Stimulated activated CD4-positive, alpha-beta T cell treated with anti-CD3 and anti-CD28 coated beads, Interleukin-2, amount 100 ng/mL, for 4 hours (primary cell): ENCODE data around the gene ATOSB.
A peak's percentile ranks its signal among the peaks of the same experiment; 100 is the strongest.
"Not testable (repeated sequence)": the region's sequence is repeated elsewhere in the genome, so short reads cannot be mapped to it uniquely, and the experiment has no call there.

Source experiments
- DNase-seq: peaks from one replicate; pipeline ENCODE4 v3.0.0-alpha.2; 2020; ENCODE audit warnings: low read depth

ATOSB gene, protein sequence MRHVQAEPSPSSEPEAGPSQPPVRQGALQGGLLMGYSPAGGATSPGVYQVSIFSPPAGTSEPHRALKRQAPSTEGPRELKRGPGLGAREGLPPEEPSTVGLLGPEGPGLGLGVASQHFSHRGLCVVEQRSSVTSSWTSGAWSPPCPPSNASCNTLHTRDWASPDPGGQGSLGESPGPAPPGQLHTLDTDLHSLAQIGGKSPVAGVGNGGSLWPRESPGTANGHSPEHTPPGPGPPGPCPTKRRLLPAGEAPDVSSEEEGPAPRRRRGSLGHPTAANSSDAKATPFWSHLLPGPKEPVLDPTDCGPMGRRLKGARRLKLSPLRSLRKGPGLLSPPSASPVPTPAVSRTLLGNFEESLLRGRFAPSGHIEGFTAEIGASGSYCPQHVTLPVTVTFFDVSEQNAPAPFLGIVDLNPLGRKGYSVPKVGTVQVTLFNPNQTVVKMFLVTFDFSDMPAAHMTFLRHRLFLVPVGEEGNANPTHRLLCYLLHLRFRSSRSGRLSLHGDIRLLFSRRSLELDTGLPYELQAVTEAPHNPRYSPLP

DNA sequence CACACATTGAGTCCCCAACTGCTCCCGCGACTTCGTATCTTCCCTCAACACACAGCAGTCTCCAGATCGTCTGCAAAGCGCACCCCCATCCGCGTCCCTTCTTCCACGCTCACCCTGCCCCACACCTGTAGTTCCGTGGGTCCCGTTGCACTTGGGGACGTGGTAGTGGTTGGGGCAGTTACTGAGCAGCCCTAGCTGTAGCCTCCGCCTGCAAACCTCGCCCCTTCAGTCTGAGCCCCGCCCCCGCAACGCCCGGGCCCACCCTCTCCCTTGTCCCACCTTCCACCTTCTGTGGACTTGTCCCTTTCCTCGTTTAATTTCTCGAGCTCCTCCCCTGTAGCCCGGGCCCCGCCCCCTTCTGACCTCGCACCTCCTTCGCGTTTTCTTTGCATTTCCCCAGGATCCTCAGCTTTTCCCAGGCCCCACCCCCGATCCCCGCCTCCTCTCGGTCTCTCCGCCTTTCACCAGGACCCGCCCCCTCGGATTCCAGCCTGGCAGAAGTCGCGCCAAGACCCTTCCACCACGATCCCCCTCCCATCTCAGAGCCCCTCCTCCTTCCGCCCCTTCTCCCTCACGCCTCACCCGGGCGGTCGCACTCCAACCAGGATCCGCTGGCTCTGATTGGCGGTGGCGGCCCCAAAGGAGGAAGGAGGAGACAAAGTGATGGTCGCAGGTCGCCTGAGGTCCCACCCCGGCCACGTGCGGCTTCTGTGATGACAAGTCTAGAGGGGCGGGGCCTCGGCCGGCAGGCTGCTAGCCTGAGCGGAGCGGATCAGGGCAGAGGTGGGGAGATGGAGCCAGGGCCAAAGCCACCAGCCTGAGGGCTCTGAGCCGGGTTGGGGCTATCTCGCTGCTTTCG, at the start of gene ATOSB:
Gene ATOSB, minus strand, starts transcription at position 183 of the 859 bp plus-strand sequence. CDS start 7,588 bp downstream, outside the sequence.
- DNase-seq = peak; percentile 84

DNA sequence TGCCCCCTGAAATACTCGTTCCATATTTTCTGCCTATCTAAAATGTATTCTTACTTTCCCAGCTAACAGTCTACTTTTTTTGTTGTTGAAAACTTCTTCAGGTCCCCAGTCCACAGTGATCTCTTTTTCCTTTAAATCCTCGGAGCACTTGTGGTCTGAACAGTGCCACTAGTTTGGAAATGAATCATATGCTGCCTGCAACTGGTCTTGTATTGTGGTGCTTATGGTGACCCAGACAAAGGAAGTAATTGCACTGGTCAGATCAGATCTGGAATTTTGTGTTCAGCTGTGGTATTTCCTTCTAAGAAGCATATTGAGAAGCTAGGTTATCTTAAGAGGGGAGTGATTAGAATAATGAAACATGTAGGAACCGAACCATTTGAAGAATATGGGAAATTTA, 49.0 kb upstream of the ATOSB start:
- no peak for DNase-seq

GRCh38 chr9:35163413-35163812, 47.8 kb upstream of the ATOSB start:
- DNase-seq = no peak

DNA sequence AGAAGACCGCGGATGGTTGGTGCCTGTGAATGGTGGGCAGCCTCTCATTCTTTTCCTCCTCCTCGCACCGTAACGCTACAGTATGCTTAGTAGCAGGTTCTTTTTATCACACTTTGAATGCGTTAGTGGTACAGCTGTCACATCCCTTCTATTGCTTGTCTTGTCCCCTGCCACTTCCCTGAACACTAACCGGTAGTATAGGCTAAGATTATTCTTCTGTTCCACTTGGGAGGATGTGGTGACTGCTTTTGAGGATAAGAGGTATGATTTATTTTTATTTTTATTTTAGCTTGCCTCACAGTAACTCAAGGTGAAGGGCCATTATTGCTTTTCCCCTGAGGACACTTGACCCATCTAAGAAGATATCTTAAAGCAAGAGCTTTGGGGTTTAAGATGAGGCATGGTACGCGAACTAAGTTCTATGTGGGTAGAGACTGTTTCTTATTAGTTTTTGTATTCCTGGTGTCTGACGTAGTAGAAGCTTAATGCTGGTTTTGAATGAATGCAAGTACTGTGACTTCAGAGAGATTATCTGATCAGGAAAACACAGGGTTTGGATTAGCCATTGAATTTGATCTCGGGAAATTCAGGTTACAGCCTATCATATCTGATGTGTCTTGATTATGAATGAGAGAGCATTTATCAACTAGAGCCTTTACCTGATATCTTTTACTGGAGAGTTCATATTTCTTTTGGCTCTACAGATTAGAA, 47.1 kb upstream of the ATOSB start:
- no peak for DNase-seq

DNA sequence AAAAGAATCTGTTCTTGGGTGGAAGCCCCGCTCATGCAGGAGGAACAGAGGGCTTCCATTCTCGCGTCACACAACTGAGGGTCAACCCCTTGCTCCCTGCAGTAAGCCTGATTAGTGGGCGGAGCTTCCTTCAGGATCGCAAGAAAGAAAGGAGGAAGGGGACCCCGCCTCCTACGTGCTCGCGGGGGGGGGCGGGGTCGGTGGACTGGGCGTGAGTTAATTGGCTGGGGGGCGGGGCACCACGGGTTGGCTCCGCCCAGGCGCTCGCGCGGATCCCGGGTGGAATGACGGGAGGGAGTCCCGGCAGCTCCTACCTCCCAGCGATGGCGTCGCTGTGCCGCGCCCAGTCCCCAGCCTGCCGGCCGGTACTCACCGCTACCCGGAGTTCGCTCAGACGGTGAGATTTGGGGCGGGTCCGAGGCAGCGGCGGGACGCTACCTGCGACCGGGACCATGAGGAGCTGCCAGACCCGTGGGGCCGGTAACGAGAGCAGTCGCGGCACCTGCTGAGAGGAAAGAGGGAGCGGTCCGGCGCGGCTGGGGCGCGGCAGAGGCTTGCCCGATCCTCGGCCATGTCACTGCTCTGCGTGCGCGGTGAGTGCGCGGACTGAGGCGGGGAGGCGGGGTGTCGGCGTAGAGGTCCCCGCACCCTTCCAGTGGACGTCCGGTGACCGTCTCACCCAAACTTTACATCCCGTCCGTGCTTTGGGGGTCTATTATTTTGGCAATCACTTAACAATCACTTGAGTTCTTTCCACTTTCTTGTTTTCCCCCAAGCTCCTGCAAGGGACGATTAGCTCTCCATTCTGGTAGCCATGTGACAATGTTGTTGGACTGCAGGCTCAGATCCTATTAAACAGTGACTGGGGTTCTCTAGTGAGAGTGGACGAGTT, 46.3 kb upstream of the ATOSB start, which contains the start of gene UNC13B:
Gene UNC13B, plus strand, starts transcription at position 297 of the 892 bp plus-strand sequence. Its CDS starts 275 bp downstream, at position 572.
- peak; percentile 71 for DNase-seq

- DNase-seq = no peak
Measured at GRCh38 chr9:35158501-35159280, 43.0 kb upstream of the ATOSB start.

DNA sequence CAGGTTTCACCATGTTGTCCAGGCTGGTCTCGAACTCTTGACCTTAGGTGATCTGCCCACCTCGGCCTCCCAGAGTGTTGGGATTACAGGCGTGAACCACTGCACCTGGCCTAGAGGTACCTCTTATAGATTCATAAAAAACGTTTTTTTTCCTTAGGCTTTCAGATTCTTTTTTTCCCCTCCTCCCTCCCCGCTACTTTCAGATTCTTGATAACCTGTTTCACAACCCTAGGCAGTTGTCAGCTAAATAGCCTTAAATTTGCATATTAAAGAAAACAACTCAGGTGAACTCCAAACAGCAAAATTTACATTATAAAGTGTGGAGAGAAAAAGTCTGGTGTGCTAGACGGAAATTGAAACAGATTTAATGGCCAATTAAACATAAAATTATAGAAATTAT, 42.2 kb upstream of the ATOSB start:
- DNase-seq = not testable (repeated sequence)

GRCh38 chr9:35156781-35157180, 41.1 kb upstream of the ATOSB start:
- no peak for DNase-seq

GRCh38 chr9:35152926-35153325, 37.3 kb upstream of the ATOSB start:
- DNase-seq = no peak

DNA sequence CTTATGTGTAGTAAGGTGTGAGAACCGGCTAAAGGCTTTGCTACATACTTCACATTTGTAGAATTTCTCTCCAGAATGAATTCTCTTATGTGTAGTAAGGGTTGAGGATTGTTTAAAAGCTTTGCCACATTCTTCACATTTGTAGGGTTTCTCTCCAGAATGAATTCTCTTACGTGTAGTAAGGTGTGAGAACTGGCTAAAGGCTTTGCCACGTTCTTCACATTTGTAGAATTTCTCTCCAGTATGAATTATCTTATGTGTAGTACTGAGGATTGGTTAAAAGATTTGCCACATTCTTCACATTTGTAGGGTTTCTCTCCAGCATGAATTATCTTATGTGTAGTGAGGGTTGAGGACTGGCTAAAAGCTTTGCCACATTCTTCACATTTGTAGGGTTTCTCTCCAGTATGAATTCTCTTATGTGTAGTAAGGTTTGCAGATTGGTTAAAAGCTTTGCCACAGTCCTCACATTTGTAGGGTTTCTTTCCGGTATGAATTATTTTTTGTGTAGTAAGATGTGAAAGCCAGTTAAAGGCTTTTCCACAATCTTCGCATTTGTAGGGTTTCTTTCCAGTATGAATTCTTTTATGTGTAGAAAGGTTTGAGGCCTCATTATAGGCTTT, 32.4 kb upstream of the ATOSB start:
- not testable (repeated sequence) for DNase-seq

DNA sequence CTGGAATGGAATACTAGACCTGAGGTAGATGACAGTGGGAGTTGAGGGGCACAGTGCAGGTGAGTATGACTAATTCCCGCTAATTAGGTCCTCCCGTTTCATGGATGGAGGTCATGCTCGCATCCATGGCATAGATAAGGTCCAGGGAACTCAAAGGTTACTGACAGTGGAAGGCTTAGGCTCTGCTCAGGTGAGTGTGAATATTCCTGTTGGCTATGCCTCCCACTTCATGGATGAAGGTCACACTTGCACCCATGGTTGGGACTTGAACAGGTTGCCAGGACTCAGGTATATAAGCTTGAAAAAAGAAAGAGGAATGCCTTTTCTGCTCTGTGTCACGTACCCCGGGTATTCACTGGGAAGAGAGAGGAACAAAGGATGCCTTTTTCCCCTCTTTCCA, 26.4 kb upstream of the ATOSB start:
- DNase-seq = no peak

GRCh38 chr9:35140093-35140492, 24.4 kb upstream of the ATOSB start:
- DNase-seq = no peak

DNA sequence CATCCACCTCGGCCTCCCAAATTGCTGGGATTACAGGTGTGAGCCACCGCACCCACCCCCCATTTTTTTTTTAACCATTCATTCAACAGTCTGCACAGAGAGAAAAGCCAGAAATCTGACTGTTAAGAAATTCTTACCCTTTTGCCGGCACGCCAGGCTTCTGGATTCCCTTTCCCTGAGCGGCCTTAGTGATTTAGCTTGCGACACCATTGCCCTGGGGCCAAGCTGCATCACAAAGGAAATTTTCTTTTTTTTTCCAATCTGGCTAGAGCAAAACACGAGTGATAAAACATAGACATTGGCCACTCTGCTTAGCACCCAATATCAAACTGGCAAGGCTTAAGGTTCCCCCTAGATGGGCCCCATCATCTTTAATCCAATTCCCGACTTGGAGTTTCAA, 21.2 kb upstream of the ATOSB start:
- no peak for DNase-seq

DNA sequence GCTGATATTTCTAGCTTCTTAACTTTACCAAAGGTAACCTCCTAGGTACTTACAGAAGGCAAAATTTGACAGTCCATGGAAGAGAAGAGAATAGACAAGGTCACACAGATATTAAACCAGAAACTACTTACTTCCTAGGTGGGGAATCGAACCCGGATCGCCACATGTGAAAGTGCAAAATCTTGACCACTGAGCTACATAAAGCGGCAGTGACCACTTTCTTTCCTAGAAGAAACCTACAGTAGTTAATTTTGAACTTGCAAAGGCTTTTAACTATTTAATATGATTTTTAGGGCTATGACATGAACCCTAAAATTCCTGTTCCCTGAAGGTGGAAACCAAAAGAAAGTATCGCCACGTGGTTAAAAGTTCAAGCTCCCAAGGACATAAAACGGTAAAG, 20.3 kb upstream of the ATOSB start:
- no peak for DNase-seq

DNA sequence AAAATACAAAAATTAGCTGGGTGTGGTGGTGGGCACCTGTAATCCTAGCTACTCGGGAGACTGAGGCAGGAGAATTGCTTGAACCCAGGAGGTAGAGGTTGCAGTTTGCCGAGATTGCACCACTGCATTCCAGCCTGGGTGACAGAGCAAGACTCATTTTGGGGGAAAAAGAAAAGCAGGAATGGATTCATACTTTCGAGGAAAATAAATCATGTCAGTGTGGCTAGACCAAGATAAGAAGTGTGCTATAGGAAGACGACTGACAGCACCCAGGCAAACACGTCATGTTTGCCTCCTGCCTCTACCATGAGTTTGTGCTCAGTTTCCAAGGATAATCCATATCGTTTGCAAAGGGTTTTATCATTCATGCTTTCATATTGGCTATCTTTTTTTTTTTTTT, 19.3 kb upstream of the ATOSB start:
- no peak for DNase-seq

DNA sequence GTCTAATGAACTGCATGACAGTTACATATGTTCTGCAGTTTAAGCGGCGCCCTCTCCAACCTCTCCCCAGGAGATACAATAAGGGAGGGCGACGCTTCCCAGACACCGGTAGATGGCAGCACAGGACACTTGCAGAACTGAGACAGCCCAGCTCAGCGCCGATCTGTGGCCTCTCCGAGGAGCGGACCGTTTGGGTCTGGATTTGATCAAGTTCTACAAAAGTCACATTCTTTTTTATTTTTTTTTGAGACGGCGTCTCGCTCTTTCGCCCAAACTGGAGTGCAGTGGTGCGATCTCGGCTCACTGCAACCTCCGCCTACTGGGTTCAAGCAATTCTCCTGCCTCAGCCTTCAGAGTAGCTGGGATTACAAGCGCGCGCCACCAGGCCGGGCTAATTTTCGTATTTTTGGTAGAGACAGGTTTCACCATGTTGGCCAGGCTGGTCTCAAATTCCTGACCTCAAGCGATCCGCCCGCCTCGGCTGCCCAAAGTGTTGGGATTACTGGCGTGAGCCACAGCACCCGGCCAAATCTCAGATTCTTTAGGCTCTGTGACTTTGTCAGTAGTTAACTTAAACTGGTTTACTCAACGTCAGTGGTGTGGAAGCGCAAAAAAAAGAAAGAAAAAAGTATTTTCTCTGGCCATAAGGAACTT, 1.4 kb upstream of the ATOSB start:
- DNase-seq = peak; percentile 85

- no peak for DNase-seq
Measured at GRCh38 chr9:35116539-35116897, 856 bp upstream of the ATOSB start.

DNA sequence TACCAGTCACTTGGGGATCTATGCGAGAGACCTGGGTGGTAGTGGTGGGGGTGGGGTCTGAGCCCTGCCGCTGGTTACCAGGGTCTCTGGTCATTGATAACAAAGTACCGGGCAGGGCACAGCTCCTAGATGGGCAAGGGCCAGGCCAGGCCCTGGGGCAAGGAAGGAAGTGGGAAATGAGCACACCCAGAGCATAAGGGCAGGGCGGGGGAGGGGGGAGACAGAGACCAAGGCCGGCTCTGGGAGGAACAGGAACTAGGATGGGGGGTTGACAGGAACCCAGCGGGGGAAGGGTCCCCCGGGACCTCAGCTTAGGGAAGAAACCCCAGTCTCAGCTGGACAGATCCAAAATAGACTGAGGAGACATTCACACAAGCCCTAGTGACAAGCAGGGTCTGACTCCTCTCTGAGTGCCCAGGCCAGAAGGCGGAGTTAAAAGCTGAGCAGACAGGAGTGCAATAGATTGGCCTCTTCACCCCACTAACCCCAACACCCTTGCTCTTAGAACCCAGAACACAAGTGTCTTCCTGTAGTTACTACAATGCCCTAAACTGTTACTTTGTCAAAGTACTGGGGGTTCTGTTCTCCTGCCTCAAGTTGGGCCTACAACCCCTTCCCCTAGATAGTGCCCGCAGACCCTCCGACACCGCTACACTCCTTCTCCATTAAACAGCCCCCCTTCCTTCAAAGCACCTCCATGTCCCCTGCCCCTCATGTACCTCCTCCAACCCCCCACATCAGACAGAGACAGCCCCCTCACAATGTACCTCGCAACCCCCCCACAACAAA, 628 bp downstream of the ATOSB start:
- DNase-seq = no peak
